ENCODE measurements around the gene FRMD3.

Gene FRMD3

DNA sequence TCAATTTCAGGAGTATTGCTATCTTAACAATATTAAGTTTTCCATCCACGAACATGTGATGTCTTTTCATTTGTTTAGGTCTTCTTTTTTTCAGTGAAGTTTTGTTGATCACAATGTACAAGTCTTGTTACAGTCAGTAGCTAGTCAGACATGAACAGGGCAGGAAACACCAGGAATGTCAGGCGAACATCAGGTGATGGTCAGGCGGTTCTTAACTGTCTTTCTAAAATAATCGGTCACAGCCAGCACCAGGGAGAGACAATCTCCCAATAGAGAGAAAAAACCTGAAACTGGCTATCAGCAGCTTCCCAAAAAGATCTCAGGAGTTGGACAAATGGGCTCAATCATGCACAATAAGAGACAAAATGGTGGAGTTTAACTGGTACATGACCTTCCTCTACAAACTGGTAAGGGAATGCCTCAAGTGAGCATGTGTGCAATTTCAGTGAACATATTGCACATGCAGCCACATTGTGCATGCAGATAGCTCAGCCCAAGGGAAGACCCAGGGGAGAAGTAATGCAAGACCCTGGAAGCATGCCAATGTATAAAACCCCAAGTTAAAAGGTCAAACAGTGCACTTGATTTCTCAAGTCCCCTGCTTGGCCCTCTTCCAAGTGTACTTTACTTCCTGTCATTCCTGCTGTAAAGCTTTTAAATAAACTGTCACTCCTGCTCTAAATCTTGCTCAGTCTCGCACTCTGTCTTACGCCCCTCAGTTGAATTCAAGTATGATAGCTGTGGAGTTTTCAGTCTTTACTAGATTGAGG, 299.1 kb downstream of the FRMD3 start:
- Histone ChIP-seq H3K36me3 (no peaks in the 10 kb centered on the region), H3K9me3 (ENCODE audit: severe bottlenecking) (no peaks in the 10 kb centered on the region), H3K27ac (no peak overlapping the region), H3K4me3 (ENCODE audit: low read depth, low read length) (no peak overlapping the region), H3K27me3 (ENCODE audit: insufficient read depth, low read depth, severe bottlenecking) (no peaks in the 10 kb centered on the region)
- no peak for TF ChIP-seq CTCF (IDR thresholded peaks at IDR 0.05; ENCODE audit: low read depth, low read length)
- DNase-seq: no peak

DNA sequence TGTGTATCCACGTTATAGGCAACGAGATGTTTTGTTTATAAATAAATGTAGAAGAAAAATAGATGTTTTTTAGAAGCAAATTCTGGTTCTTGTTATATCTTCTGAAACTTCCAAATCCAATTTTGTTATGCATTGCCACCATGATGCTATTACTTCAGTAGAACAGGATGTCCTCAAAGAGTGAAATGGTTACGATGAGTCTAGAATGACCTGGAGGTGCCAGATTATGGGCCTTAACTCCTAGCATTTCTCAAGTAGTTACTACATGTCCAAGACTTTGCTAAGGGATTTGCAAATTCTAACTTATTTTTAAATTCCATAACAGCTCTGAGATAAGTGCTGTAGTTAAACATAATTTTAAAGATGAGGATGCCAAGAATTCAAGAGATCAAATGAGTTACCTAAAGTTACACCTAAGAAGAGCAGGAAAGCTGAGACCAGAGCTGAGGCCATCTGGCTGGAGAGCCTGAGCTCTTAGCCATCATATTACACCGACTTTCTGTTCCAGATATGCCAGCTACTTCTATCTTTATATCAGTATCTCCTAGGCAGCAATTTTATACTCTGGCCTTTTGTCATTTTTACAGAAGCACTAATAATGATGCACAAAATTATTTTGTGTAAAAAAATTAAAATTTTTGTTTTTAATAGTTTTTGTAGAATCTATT, 302.0 kb downstream of the FRMD3 start:
- H3K4me3 ChIP-seq (ENCODE audit: low read depth, low read length): no peak overlapping the region
- H3K36me3 ChIP-seq: no peaks in the 10 kb centered on the region
- no peaks in the 10 kb centered on the region for H3K27me3 ChIP-seq (ENCODE audit: insufficient read depth, low read depth, severe bottlenecking)
- TF ChIP-seq CTCF (IDR thresholded peaks at IDR 0.05; ENCODE audit: low read depth, low read length): no peak
- DNase-seq: no peak
- no peak overlapping the region for H3K27ac ChIP-seq
- H3K9me3 ChIP-seq (ENCODE audit: severe bottlenecking): no peaks in the 10 kb centered on the region

DNA sequence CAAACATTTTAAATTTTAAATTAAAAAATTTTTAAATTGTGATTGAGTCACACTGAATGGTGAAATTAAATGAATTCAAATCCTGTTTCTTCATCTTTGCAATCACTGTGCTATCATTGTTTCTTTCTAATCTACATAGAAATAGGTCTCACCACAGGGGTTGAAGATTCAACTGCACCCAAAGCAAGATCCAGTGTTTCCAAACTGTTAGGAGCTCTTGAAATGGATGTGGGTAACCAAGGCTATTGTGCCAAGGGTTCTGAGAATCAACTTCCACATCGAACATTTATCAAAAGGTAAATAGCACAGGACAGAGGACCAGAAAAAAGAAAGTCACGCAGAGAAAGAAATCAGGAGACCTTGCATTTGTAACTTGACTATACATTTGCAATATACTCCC, 302.7 kb downstream of the FRMD3 start:
- no peak overlapping the region for H3K27ac ChIP-seq
- no peaks in the 10 kb centered on the region for H3K36me3 ChIP-seq
- no peak for DNase-seq
- no peaks in the 10 kb centered on the region for H3K9me3 ChIP-seq (ENCODE audit: severe bottlenecking)
- no peak for TF ChIP-seq CTCF (IDR thresholded peaks at IDR 0.05; ENCODE audit: low read depth, low read length)
- H3K27me3 ChIP-seq (ENCODE audit: insufficient read depth, low read depth, severe bottlenecking): no peaks in the 10 kb centered on the region
- no peak overlapping the region for H3K4me3 ChIP-seq (ENCODE audit: low read depth, low read length)

- Histone ChIP-seq H3K27ac (no peak overlapping the region), H3K36me3 (no peaks in the 10 kb centered on the region), H3K4me3 (ENCODE audit: low read depth, low read length) (no peak overlapping the region), H3K9me3 (ENCODE audit: severe bottlenecking) (no peaks in the 10 kb centered on the region), H3K27me3 (ENCODE audit: insufficient read depth, low read depth, severe bottlenecking) (no peaks in the 10 kb centered on the region)
- no peak for TF ChIP-seq CTCF (IDR thresholded peaks at IDR 0.05; ENCODE audit: low read depth, low read length)
- DNase-seq: no peak
Observed at GRCh38 chr9:83234541-83234940, 303.7 kb downstream of the FRMD3 start.

DNA sequence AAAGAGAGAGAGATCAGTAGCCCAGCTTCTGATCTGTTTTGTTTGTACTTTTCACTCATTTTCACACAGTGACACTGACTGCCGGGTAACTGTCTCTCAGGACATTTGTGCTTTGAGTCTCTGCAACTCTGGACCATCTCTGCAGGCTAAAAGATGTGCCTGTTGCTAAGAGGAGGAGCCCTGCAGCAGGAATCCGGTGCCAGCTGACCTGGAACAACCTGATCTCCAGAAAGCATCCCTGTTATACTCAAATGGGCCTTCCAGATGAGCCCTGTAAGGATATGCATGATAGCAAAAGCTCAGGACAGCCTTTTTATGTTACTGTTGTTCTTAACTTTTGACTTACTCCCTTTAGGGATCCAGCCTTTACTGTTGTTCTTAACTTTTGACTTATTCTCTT, 304.6 kb downstream of the FRMD3 start:
- no peaks in the 10 kb centered on the region for H3K36me3 ChIP-seq
- H3K4me3 ChIP-seq (ENCODE audit: low read depth, low read length): no peak overlapping the region
- H3K27ac ChIP-seq: no peak overlapping the region
- DNase-seq: no peak
- TF ChIP-seq CTCF (IDR thresholded peaks at IDR 0.05; ENCODE audit: low read depth, low read length): no peak
- H3K27me3 ChIP-seq (ENCODE audit: insufficient read depth, low read depth, severe bottlenecking): no peaks in the 10 kb centered on the region
- no peaks in the 10 kb centered on the region for H3K9me3 ChIP-seq (ENCODE audit: severe bottlenecking)
